ENCODE measurements around the gene SLAMF1.
"Not testable (repeated sequence)": the region's sequence is repeated elsewhere in the genome, so short reads cannot be mapped to it uniquely, and the experiment has no call there.

SLAMF1 gene

GRCh38 chr1:160638540-160638857 lies 8.3 kb downstream of the SLAMF1 start:
- DNase-seq, result no peak

DNA sequence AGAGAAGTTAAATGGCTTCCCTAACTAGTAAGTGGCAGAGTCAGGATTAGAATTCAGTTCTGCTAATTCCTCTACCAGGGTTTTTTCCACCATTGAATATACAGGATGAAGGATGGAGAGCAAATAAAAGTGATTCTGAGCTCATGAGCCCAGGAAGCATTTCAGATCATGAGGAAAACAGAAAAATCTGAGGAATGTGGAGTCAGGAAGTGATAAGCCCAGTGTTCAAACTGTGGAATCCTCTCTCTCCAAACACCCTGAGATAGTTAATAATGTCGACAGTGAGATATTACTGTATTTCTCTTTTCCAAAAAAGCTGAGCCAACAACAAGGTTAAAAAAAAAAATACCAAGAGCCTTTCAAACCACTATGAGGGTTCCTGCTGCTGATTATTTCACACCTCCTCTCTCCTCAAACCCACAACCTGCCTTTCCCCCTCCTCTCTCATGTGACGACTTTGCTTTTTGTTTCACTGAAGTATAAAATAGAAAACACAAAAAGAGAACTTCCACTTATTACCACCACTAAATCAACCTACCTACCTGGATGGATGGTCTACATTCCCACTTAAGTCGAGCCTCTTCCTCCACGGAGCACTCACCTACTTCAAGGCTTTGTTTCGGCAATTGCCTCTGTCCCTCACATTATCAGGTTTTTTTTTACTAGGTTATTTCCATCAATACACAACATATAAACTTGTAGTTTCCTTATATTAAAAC lies 8.9 kb downstream of the SLAMF1 start:
- no peak for DNase-seq

- DNase-seq, result no peak
These were observed 9.8 kb downstream of the SLAMF1 start for GRCh38 chr1:160637065-160637464.

- no peak for DNase-seq
These were observed 10.3 kb downstream of the SLAMF1 start for GRCh38 chr1:160636547-160636946.

- DNase-seq, result no peak
These were observed 10.8 kb downstream of the SLAMF1 start for GRCh38 chr1:160636076-160636475.

DNA sequence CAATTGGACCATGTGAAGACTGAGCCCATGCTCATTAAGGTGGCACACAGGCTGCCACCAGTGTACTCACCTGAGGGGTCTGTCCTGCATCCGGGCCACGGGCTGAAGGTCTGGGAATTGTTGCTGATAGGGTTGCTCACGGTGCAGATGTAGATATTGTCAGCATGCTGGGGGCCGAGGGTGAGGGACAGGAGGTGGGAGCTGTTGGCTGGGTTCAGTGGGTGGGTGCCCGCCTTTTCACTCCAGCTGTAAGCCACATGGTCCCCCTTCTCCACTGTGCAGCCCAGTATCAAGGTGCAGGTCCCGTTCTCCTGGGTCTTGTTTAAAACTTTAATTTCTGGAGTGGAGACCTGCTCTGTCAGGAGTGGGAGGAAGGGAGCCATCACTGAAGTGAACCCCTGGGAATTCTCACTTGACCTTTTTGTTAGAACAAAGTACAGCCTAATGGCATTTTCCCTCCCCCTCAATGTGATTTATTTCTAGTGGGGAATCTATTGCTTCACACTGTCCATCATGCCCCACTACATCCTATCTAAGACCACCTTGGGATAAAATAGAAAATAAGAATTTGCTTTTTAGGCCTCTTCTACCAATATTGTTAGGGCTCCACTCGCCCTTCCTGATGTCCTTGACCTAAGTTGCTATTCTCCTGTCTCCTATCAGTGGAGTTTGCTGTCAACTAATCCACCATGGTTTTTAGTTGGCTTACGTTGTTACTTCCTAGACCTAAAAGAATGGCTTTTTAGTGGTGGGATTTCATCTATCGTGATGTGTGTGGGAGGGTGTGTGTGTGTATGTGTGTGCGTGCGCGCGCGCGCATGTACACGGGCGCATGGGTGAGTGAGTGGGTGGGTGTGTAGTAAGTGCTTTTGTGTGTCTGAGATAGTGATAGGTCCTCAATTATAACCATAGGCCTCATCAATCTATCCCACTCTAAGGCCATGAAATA lies 12.0 kb downstream of the SLAMF1 start:
- DNase-seq, result no peak

DNA sequence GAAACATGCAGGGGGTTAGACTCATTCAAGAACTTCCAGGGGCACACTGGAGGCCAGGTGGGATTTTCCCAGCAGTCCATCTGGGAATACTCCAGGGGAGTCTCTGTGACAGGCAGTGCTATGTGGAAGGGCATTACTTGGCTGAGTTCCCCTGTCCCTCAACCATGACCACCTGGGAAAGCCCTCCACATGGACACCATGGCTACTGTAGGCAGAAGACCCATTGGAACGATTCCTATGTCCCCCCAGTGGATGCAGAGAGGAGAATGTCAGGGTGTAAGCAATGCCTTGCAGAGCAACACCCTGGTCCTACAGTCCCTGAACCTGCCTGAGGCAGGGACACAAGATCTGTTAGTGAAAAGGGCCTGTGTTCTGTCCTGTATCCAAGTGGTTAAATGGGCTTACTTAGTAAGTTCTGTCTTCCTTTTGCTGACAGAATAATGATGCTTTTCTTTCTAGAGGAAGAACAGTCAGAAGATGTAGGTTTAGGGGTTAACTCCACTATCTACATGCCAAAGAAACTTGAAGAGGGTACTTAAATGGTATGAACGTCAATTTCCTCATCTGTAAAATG lies 13.4 kb downstream of the SLAMF1 start:
- no peak for DNase-seq

GRCh38 chr1:160631983-160632625 lies 14.7 kb downstream of the SLAMF1 start:
- no peak for DNase-seq

DNA sequence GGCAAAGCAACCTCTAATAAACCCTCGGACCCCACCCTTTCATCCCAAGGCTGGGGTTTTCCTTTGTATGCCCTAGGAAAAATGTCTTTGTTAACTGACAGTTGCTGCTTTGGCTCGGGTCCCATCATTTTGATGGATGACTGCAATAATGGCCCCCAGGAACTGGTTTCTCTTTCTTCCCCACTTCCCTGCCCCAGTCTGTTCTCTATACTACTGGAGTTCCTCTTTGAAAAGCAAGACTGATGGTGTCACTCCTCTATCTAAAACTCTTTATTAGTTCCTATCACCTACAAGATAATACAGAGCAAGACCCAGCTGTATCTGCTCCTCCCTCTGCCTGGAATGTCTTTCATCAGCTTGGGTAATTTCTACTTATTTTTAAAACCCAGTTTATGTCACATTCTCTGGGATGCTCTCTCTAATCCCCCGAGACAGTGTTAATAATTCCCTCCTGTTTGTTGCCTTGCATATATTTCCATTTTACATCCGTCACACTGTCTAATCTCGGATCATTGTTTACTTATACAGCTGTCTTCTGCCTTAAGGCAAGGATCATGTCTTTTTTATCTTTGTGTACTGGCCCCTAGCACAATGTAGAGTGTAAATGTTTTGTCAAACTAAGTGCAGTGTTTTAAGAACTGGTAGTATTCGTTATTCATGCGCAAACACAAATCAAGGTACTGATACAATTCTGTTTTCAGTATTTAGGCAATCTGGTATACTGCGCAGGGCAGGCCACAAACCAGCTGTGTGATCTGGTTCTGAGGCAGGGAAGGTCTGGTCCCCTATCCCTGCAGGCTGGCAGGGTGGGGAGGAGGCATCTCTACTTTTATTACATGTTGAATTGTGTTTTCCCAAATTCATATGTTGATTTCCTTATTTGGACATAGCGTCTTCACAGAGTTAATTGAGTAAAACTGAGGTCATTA lies 16.1 kb downstream of the SLAMF1 start:
- no peak for DNase-seq

DNA sequence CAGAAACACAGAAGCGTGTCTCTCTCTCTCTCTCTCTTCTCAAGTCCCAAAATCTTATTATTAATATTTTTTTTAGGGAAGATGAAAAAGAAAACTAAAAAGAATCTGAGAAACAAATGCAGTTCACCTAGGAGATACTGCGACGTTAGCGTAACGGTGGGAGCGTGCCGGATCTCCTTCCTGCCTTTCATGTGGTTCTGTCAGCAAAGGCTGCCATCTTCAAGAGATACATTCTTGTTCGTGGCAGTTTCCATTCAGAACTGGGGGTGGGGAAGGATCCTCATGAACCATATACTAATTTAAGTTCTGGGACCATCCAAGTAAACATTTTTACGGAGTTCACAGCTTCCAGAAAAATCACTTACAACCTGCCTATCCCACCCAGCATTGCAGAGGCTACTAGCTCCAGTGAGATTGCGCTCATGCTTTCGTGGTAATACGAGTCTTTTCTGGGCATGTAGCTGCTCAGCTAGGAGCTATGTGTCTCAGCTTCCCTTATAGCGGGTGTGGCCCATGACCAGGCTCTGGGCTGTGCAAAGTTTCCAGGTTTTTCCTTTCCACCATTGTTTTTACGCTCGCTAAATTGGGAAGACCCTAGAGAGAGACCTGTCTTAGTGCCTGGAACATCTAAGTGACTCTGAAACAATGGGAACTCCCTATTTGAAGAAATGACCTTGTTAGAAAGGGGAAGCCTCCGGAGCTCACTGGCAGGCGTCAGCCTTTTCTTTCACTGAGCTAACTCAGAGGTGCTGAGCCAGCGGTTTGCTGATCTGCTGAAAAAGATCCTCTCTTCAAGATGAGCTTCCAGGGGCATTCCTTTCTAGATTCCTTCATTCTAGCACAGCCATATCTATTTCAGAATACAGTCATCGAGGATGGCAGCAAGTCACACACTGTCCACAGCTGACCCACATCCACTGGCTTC lies 17.3 kb downstream of the SLAMF1 start:
- DNase-seq, result no peak

- DNase-seq, result no peak
These were observed 18.0 kb downstream of the SLAMF1 start for GRCh38 chr1:160628799-160629263.

GRCh38 chr1:160627677-160628289 lies 19.1 kb downstream of the SLAMF1 start:
- DNase-seq, result not testable (repeated sequence)

DNA sequence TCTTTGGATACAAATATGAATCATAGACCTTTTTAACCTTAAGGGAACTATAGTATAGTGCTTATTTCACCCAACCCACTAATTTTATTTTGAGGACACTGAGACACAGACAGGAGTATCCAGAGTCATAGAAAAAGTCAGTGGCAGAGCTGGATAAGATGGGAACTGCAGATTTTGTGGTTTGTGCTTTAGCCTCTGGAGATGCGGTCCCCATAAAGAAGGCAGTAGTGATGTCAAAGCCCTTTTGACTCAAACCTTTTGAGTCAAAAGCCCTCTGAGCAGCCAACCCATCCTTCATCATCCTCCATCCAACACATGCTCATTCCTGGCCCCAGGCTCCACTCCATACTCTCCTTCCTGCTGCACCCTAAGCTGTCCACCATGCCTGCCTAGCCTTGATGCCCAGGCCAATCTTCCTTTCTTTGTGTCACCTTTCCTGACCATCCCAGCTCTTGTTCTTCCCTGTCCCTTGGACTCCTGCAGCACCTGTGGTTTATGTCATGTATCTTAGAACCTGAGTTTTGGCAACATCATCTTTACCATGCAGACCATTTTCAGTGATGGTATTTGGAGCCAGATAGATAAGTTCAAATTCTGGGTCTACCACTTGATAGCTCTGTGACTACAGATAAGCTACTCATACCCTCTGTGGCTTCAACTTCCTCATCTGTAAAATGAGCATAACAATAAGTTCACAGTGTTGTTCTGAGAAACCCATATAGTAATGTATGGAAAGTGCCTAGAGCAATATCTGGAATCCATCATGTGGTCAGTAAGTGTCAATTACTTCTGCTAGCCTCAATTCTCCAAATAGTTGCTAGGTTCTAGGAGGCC lies 20.1 kb downstream of the SLAMF1 start:
- DNase-seq, result no peak

DNA sequence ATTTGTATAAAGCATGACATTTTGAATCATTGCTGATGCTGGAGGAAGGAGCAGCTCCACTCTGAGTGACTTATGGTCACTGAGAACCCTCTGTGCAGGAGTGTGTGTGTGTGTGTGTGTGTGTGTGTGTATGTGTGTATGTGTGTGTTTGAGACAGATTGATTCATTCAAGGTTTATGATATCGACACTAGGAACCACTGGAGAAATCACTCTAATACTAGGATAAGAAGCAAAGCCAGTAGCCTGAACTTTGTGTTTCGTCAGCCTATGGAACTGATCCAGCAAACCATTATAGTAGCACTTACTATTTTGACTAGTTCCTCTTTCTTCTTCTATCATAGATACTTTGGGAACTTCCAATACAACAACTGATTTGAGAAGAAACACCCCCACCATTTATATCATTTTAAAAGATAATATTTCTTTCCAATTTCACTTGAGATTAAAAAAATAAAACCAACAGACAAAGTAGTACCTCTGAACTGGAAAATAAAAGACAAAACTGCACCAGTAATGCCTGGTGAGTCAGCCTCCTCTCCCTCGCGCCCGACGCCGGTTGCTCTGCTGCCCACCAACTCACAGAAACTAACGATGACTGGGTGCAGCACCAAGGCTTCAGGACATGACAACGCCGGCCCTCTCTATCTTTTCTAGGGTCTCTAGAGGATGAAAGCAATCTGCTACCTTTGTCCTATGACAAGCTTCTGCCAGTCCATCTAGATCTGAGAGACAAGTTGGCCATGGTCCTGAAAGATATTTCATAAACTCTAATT lies 20.9 kb downstream of the SLAMF1 start:
- DNase-seq, result no peak

- DNase-seq, result no peak
These were observed 21.5 kb downstream of the SLAMF1 start for GRCh38 chr1:160625321-160625720.

GRCh38 chr1:160624464-160624863 lies 22.4 kb downstream of the SLAMF1 start:
- no peak for DNase-seq

DNA sequence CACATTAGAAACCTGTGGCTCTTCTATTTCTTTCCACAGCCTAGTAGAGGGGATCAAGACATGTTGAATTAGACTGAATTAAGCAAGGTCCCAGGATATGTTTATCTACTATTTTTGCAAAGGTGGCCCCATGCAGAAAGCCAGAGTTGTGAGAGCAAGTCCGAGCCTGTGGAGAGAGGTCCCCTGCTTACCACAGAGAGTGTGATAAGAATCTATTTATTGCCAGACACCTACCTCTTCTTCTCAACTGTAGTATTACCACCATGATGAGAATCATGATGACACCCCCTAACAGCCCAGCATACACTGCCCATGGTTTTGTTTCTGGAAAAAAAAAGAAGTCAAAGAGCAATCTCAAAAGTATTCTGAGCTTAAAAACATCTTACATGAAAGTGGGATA lies 23.0 kb downstream of the SLAMF1 start:
- no peak for DNase-seq

GRCh38 chr1:160623227-160623633 lies 23.6 kb downstream of the SLAMF1 start:
- DNase-seq, result no peak

Data from NCI-H510A treated with DMSO at 0.1 percent for 48 hours (cell line).